Muscle of leg (tissue), 11 donors: ENCODE measurements around the gene MYO7A. TPM values are rescaled to one million over a fixed set of nuclear protein-coding genes. Genes with fewer than 3 reads are reported as not detected.

Source experiments
- DNase-seq: peaks from one replicate; pipeline ENCODE4 v3.0.0; 2013
- H3K27ac ChIP-seq: one replicate; pipeline ENCODE4 v1.5.1; 2013; ENCODE audit warnings: mild to moderate bottlenecking, low read length, control low read depth
- H3K27me3 ChIP-seq: one replicate; pipeline ENCODE4 v1.6.1; 2013; ENCODE audit warnings: low read length; ENCODE audit not compliant: control insufficient read depth, insufficient read depth
- H3K36me3 ChIP-seq: one replicate; pipeline ENCODE4 v1.6.1; 2013; ENCODE audit warnings: low read length; ENCODE audit not compliant: control insufficient read depth, insufficient read depth
- H3K4me1 ChIP-seq: one replicate; pipeline ENCODE4 v1.6.1; 2013; ENCODE audit warnings: low read length; ENCODE audit not compliant: control insufficient read depth, insufficient read depth
- H3K4me3 ChIP-seq: one replicate; pipeline ENCODE4 v1.5.1; 2013; ENCODE audit warnings: low read length, control low read depth
- H3K9me3 ChIP-seq: replicated peaks from 2 replicates; pipeline ENCODE4 v1.6.1; 2013; ENCODE audit warnings: low read depth, low read length; ENCODE audit not compliant: control insufficient read depth
- WGBS: methylation state at CpG from one replicate; pipeline ENCODE4 v1.1.5; 2013; ENCODE audit warnings: missing lambda C conversion rate; ENCODE audit not compliant: insufficient coverage; 5-methylcytosine and 5-hydroxymethylcytosine counted together
- polyA plus RNA-seq, 8 donors: library from polyadenylated mRNA; unstranded; fragments of 120-200 nt; gene quantifications; one replicate each; pipeline versions ENCODE4 v1.2.1 to v1.2.3, GENCODE V29; 2013; ENCODE audit warnings: inconsistent platforms in 1 of 8, low replicate concordance in 1 of 8; ENCODE audit not compliant: insufficient read length in 8 of 8, insufficient read depth in 1 of 8
- total RNA-seq: library from RNA; stranded (reverse); fragments of 120-200 nt; gene quantifications from one replicate; pipeline ENCODE4 v1.2.4, GENCODE V29; 2013

The MYO7A gene
- total and polyA plus RNA-seq, 9 donors: 2.2 to 6.5 (median 3.8) TPM

DNA sequence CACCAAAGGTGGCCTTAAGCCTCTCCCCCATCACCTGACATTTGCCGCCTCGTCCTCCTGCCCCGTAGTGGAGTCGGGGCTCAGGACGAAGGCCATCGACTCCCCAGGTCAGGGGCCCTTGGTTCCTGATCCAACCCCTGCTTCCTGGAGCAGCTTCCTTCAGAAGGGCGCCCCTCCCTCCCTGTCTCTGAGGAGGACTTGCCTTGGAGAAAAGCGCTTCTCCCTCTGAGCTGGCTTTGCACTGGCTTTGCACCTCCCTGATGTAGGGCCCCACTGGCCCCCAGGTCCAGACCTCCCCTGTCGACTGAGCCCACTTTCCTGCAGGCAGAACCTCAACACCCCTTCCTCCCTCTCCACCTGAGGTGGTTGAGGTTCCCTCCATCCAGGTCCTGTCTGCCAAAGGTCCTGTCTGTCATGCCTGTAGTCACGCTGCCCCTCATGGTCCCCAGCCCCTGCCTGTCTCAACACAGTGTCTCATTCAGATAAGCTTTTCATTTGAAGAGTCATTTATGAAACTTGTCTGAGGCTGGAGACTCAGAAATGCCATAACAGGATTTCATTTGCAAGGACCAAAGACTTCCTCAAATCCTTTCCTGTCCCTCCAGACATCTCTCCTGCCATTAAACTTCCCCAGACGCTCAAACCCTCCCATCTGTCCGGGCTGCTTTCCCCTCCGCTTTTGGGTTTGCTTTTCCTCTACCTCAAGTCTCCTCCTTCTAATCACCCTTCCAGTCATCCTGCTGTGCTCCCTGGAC is 78.4 kb downstream of the MYO7A start:
- DNase-seq: no peak
- Histone ChIP-seq H3K27ac (no peak overlapping the region), H3K9me3 (no peaks in the 10 kb centered on the region), H3K27me3 (no peaks in the 10 kb centered on the region), H3K4me3 (no peak overlapping the region), H3K36me3 (no peaks in the 10 kb centered on the region), H3K4me1 (peaks cover 8% of the 10 kb centered on the region)
- 45% methylated on average over 12 of the region's 13 CpGs for WGBS

DNA sequence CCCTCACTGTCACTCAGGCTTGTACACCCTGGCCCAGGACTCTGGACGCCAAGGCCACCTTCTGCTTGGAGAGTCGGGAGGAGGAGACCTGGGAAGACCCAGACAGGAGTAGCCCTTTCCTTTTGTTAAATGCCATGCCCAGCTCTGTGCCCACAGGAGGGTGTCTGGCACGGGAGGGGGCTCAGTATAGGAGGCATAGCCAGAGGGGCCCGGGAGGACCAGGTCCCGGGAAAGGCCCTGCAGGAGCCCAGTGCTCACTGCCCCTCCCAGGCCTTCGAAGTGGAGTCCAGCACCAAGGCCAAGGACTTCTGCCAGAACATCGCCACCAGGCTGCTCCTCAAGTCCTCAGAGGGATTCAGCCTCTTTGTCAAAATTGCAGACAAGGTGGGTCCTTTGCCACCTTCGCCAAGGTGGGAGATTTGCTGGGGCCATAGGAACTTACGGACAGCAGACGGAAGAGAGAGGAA is 79.0 kb downstream of the MYO7A start:
- Histone ChIP-seq H3K27me3 (no peaks in the 10 kb centered on the region), H3K4me3 (no peak overlapping the region), H3K27ac (no peak overlapping the region), H3K36me3 (no peaks in the 10 kb centered on the region), H3K4me1 (peaks cover 8% of the 10 kb centered on the region), H3K9me3 (no peaks in the 10 kb centered on the region)
- DNase-seq: no peak
- 64% methylated on average over 7 of the region's 10 CpGs for WGBS

DNA sequence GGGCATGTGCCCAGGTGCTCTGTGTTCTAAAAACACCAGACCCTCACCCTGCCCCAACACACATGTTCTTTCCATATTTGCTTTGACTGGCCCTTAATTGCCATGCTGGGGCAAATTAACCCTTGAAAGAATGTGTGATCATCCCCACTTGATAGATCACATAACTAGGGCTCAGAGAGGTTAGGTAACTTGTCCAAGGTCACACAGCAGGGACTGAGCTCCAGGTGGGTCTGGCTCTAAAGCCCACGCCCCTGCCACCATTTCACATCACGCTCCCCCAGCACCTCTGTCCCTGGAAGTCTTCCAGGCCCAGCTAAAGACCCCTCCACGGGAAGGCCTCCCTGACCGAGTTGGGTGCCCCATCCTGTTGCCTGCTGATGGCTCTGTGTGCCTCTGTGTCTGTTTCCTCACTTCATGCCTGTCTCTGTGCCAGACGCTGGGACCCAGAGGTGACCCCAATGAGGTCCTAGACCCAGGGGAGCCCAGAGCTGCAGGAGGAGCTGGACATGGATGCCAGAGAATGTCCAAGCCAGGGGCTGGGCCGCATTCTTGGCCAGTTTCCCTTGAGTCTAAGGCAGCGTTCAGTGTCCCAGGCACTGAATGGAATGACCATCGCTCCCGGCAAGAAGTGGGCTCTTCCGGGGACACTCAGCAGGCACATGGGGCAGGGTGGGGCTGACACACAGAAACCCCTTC is 79.7 kb downstream of the MYO7A start:
- WGBS: 38% methylated on average over 9 of the region's 10 CpGs
- peaks cover 8% of the 10 kb centered on the region for H3K4me1 ChIP-seq
- H3K36me3 ChIP-seq: no peaks in the 10 kb centered on the region
- no peak overlapping the region for H3K4me3 ChIP-seq
- DNase-seq: peak; percentile 43
- H3K27me3 ChIP-seq: no peaks in the 10 kb centered on the region
- H3K9me3 ChIP-seq: no peaks in the 10 kb centered on the region
- H3K27ac ChIP-seq: no peak overlapping the region

GRCh38 chr11:77208535-77208934 is 80.5 kb downstream of the MYO7A start:
- Histone ChIP-seq H3K27ac (no peak overlapping the region), H3K4me1 (peaks cover 8% of the 10 kb centered on the region), H3K36me3 (no peaks in the 10 kb centered on the region), H3K4me3 (no peak overlapping the region), H3K9me3 (no peaks in the 10 kb centered on the region), H3K27me3 (no peaks in the 10 kb centered on the region)
- WGBS: 82% methylated on average over 8 of the region's 11 CpGs
- no peak for DNase-seq

GRCh38 chr11:77209663-77210062 is 81.6 kb downstream of the MYO7A start:
- Histone ChIP-seq H3K27me3 (no peaks in the 10 kb centered on the region), H3K4me1 (peaks cover 8% of the 10 kb centered on the region), H3K4me3 (no peak overlapping the region), H3K36me3 (no peaks in the 10 kb centered on the region), H3K27ac (no peak overlapping the region), H3K9me3 (no peaks in the 10 kb centered on the region)
- 50% methylated on average over 3 of the region's 4 CpGs for WGBS
- DNase-seq: no peak

- DNase-seq: no peak
- 95% methylated on average over 11 of the region's 14 CpGs for WGBS
Observed at GRCh38 chr11:77211040-77211451, 83.0 kb downstream of the MYO7A start.

DNA sequence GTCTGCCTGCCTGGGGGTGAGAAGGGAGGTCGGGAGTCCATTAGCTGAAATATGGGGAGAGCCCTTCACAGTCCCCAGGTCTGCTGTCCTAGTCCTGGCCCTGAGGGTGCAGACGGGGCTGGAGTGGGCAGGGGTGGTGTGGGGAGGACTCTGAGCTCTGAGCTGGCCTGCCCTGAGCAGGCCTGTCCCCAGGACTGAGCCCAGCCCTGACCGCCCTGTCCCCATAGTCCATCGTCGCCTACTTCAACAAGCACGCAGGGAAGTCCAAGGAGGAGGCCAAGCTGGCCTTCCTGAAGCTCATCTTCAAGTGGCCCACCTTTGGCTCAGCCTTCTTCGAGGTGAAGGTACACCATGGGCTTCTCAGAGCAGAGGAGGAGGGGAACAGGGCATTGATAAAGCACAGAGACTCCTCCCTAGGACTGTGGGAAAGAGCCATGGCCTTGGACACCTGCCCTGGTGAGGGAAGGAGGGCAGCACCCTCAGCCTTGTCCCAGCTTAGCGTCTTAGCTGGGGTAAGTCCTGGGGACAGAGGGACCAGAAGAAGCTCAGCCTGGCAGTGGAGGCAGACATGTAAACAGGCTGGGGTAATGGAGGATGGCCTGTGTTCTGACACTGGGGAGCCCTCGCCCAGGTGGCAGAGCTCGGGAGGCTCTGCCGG is 83.7 kb downstream of the MYO7A start:
- no peaks in the 10 kb centered on the region for H3K9me3 ChIP-seq
- H3K4me3 ChIP-seq: no peak overlapping the region
- 87% methylated on average over 11 of the region's 11 CpGs for WGBS
- DNase-seq: no peak
- peaks cover 8% of the 10 kb centered on the region for H3K4me1 ChIP-seq
- H3K36me3 ChIP-seq: no peaks in the 10 kb centered on the region
- H3K27me3 ChIP-seq: no peaks in the 10 kb centered on the region
- H3K27ac ChIP-seq: no peak overlapping the region

More at GRCh38 chr11:77211040-77211451, 83.0 kb downstream of the MYO7A start:
- H3K9me3 ChIP-seq: no peaks in the 10 kb centered on the region
- H3K27ac ChIP-seq: no peak overlapping the region
- no peak overlapping the region for H3K4me3 ChIP-seq
- no peaks in the 10 kb centered on the region for H3K36me3 ChIP-seq
- H3K27me3 ChIP-seq: no peaks in the 10 kb centered on the region
- peaks cover 8% of the 10 kb centered on the region for H3K4me1 ChIP-seq

GRCh38 chr11:77212314-77213007 is 84.4 kb downstream of the MYO7A start:
- DNase-seq: no peak
- Histone ChIP-seq H3K4me1 (peaks cover 8% of the 10 kb centered on the region), H3K4me3 (no peak overlapping the region), H3K9me3 (no peaks in the 10 kb centered on the region), H3K27ac (no peak overlapping the region), H3K36me3 (no peaks in the 10 kb centered on the region), H3K27me3 (no peaks in the 10 kb centered on the region)
- 85% methylated on average over 6 of the region's 8 CpGs for WGBS

- peaks cover 4% of the 10 kb centered on the region for H3K4me1 ChIP-seq
- WGBS: 86% methylated on average over 13 of the region's 13 CpGs
- H3K4me3 ChIP-seq: no peak overlapping the region
- H3K27ac ChIP-seq: no peak overlapping the region
- no peaks in the 10 kb centered on the region for H3K36me3 ChIP-seq
- no peaks in the 10 kb centered on the region for H3K27me3 ChIP-seq
- no peaks in the 10 kb centered on the region for H3K9me3 ChIP-seq
- DNase-seq: no peak
Observed at GRCh38 chr11:77213029-77213579, 85.1 kb downstream of the MYO7A start.
